ENCODE data around the gene FKBP1A. TPM values are rescaled to one million over a fixed set of nuclear protein-coding genes. Genes with fewer than 3 reads are reported as not detected.

FKBP1A gene
- total RNA-seq, 2 donors from 2014 or later = 103 to 161 TPM

DNA sequence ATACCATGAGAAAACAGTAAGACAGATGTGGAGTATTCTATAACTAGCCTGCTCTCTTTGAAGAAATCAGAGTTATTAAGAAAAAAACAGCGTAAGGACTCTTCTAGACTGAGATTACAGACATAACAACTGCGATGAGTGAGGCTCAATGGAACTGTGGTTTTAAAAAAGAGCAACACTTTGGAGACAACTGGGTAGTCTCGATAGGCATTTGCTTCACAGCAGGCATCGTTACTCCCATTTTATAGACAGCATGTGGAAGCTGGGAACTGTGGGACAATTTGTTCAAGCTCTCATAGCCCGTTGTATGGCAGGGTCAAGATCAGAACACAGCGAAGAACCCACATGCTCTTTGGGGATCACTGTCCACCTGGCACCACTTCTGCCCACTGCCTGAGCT, 4.6 kb downstream of the FKBP1A start:
- TF ChIP-seq POLR2A (IDR thresholded peaks at IDR 0.05) (no peak), POLR2AphosphoS5 (IDR thresholded peaks at IDR 0.05) (no peak), CTCF (IDR thresholded peaks at IDR 0.05) (no peak)
- Histone ChIP-seq H3K4me3 (no peak overlapping the region), H3K4me1 (replicated peaks) (peaks cover 17% of the 10 kb centered on the region), H3K36me3 (no peaks in the 10 kb centered on the region), H3K27me3 (replicated peaks; ENCODE audit: insufficient read depth) (no peaks in the 10 kb centered on the region), H3K9me3 (no peaks in the 10 kb centered on the region), H3K27ac (no peak overlapping the region)
- DNase-seq (ENCODE audit: low spot score) = no peak
- 63% methylated on average over 6 of the region's 6 CpGs for WGBS
- intact Hi-C loops (cut with DNase I) = no loop called here

DNA sequence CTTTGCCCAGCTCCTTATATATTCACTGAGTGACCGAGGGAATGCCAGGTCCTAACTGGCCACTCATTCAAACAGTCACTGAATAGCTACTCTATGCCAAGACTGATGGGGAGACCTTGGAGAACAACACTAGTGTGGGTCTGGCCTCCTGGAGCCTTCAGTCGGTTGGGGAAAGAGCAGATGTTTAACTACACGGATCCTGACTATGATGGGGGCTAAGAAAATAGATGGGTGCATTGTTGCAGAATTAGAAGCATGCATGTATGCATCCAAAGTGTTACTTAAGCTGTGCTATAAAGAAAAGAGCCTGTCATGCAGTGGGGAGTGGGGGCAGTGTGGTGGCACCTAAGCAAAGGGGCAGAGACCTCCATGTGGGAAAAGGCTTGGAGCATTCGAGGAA, 6.5 kb downstream of the FKBP1A start:
- no peaks in the 10 kb centered on the region for H3K27me3 ChIP-seq (replicated peaks; ENCODE audit: insufficient read depth)
- TF ChIP-seq CTCF (IDR thresholded peaks at IDR 0.05) (no peak), POLR2AphosphoS5 (IDR thresholded peaks at IDR 0.05) (no peak), POLR2A (IDR thresholded peaks at IDR 0.05) (no peak)
- WGBS = 87% methylated on average over 4 of the region's 4 CpGs
- H3K4me1 ChIP-seq (replicated peaks) = peaks cover 16% of the 10 kb centered on the region
- no peaks in the 10 kb centered on the region for H3K9me3 ChIP-seq
- no peak for DNase-seq (ENCODE audit: low spot score)
- intact Hi-C loops (cut with DNase I) = no loop called here
- H3K4me3 ChIP-seq = no peak overlapping the region
- no peak overlapping the region for H3K27ac ChIP-seq
- no peaks in the 10 kb centered on the region for H3K36me3 ChIP-seq

- Histone ChIP-seq H3K4me3 (no peak overlapping the region), H3K9me3 (no peaks in the 10 kb centered on the region), H3K27ac (no peak overlapping the region), H3K27me3 (replicated peaks; ENCODE audit: insufficient read depth) (no peaks in the 10 kb centered on the region), H3K4me1 (replicated peaks) (peaks cover 4% of the 10 kb centered on the region), H3K36me3 (no peaks in the 10 kb centered on the region)
- no peak for DNase-seq (ENCODE audit: low spot score)
- WGBS = 60% methylated on average over 5 of the region's 5 CpGs
- TF ChIP-seq POLR2A (IDR thresholded peaks at IDR 0.05) = no peak
- TF ChIP-seq CTCF (IDR thresholded peaks at IDR 0.05) = no peak
- TF ChIP-seq POLR2AphosphoS5 (IDR thresholded peaks at IDR 0.05) = peak; percentile 18
- intact Hi-C loops (cut with DNase I) = no loop called here
Observed at GRCh38 chr20:1383623-1384404, 9.0 kb downstream of the FKBP1A start.

DNA sequence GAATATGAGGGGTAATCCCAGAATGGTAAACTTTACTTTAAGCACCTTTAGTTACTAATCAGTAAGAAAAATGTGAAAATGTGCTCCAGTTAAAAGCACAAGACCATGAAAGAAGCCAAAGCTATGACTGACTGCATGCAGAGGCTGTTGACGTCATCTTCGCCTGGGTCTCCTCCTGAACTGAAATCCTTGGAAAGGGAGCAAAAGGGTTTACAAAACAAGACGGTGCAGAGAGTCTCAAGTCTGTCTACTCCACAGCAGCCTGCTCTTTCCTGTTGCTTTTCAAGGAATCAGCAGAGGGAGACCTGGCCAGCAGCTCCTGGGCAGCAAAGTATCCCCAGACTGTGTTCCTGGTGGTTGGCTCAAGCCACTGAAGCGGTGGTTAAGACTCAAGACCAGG, 10.2 kb downstream of the FKBP1A start:
- no peak for DNase-seq (ENCODE audit: low spot score)
- Histone ChIP-seq H3K27ac (peak overlapping the region; percentile 5 to 13), H3K27me3 (replicated peaks; ENCODE audit: insufficient read depth) (no peaks in the 10 kb centered on the region), H3K4me3 (no peak overlapping the region), H3K4me1 (replicated peaks) (peaks cover 4% of the 10 kb centered on the region), H3K9me3 (no peaks in the 10 kb centered on the region), H3K36me3 (no peaks in the 10 kb centered on the region)
- WGBS = 68% methylated on average over 4 of the region's 4 CpGs
- intact Hi-C loops (cut with DNase I) = no loop called here
- no peak for TF ChIP-seq POLR2A (IDR thresholded peaks at IDR 0.05)
- TF ChIP-seq CTCF (IDR thresholded peaks at IDR 0.05) = no peak
- TF ChIP-seq POLR2AphosphoS5 (IDR thresholded peaks at IDR 0.05) = no peak

Measured in prostate gland (tissue), 2 donors.